Hematopoietic multipotent progenitor cell (in vitro differentiated cells): Measurements from ENCODE around the gene ZNF592. TPM values are rescaled to one million over a fixed set of nuclear protein-coding genes. Genes with fewer than 3 reads are reported as not detected.
"Not testable (repeated sequence)": the region's sequence is repeated elsewhere in the genome, so short reads cannot be mapped to it uniquely, and the experiment has no call there.

Experiments used
- DNase-seq, 3 donors: peaks; one replicate each; pipeline ENCODE4 v3.0.0-alpha.2; 2011 to 2015; ENCODE audit warnings: low read depth in 2 of 3, low spot score in 2 of 3
- total RNA-seq: library from RNA; depleted of rRNA; stranded (reverse); fragments of >200 nt; gene quantifications from one replicate; pipeline ENCODE4 v1.2.3, GENCODE V29; 2012

The ZNF592 gene
- total RNA-seq, 1 donor = 18.0 TPM

DNA sequence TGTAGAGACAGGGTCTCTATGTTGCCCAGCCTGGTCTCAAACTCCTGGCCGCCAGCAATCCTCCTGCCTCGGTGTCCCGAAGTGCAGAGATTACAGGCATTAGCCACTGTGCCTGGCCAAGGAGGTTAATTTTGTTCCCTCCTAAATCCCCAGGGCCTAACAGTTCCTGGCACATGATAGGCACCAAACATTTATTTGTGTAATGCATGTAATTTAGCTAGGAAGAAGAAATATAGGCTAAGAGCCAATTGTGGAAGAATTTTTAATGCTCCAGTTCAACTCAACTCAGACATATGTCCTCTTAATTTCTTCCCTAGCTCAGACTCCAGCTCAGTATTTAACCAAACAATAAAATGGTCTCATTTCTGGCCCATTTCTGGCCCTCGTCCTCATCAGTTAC lies 7.7 kb upstream of the ZNF592 start:
- DNase-seq = no peak

DNA sequence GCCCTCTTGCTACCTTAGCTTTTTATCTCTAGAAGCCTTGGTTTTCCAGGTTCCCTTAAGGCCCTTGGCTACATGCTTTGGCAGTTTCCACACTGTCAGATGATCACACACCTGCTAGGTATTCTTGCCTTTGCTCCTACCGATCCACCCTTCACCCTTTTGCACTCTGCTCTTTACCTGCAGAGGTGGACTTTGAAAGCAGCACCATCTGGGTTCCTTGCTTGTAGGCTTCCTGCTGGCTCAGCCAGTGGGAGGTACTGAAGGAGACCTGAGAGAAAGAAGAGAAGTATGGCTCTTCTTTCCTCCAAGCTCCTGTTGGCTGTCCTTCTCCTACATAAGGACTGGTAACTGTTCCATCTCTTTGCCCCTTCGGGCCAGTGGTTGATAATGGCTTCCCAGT lies 7.3 kb upstream of the ZNF592 start:
- no peak for DNase-seq

DNA sequence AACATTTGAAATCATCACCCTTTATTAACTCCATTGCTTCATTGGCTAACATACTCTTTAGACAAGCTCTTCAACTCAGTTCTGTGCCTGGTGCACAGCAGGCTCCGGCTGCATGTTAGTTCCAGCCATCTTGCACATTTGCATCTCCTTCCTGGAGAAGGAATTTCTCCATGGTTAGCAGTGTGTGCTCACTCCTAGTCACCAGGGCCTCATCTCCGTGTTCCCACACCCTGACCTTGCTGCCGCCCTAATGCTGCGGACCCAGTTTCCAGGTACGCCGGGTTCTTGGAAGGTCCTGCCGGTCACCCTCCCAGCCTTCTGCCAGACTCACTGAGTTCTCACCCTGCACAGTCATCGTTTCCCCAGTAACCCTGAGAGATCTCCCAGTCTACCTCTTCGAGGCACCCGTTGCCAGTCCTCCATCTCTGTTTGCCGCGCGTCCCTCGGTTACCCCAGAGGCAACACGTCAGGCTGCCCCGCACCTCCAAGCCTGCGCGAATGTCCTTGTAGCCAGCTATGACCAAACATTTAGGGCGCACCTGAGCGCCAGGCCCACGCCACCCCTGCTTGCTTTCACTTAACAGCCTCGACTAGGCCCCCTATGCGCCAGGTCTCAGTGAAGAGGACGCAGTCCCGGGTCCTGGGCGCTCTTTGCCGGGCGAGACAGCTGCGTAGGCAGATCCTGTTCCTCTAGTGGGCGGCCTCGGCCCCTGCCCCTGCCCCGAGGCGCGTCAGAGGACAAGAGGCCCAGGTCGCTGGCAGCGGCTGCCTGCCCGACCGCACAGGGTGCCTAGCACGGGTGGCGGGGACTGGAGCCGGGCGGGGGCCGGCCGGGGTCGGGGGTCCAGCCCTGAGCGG lies 747 bp upstream of the ZNF592 start:
- DNase-seq = peak; percentile 70 to 87 (median 82)

GRCh38 chr15:84749111-84749991 lies 959 bp downstream of the ZNF592 start:
- DNase-seq = peak in 2 of 3 donors; percentile 35 to 65

GRCh38 chr15:84750583-84751092 lies 2.2 kb downstream of the ZNF592 start:
- peak in 2 of 3 donors; percentile 33 to 36 for DNase-seq

GRCh38 chr15:84751721-84752120 lies 3.3 kb downstream of the ZNF592 start:
- not testable (repeated sequence) for DNase-seq

GRCh38 chr15:84752195-84752594 lies 3.8 kb downstream of the ZNF592 start:
- DNase-seq = no peak

DNA sequence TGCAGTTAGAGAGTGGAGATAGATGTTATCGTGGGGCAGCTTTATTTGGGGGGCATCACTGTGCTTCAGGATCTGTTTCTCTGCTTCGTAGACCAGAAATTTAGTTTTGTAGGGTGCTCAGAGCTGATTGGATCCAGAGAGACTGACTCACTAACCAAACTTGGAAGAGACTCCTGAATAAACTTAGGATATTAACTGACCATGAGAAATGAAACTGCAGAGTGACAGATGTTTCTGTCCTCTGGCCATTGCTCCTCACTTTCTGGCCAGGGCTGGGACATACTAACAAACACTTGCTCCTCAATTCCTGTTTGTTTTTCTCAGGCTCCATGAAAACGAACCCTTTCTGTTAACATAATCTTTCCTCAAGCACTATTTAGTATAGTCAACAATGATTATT lies 4.3 kb downstream of the ZNF592 start:
- DNase-seq = no peak

DNA sequence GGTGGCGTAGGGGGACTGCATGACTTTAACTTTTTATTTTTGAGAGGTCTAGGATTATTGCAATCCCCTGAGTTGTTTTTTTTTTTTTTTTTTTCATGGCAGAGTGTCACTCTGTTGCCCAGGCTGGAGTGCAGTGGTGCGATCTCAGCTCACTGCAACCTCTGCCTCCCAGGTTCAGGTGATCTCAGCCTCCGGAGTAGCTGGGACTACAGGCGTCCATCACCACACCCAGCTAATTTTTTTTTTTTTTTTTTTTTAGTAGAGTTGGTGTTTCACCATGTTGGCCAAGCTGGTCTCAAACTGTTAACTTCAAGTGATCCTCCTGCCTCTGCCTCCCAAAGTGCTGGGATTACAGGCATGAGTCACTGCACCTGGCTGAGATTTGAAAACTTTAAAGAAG lies 6.5 kb downstream of the ZNF592 start:
- not testable (repeated sequence) for DNase-seq

GRCh38 chr15:84755736-84756527 lies 7.5 kb downstream of the ZNF592 start:
- DNase-seq = no peak

DNA sequence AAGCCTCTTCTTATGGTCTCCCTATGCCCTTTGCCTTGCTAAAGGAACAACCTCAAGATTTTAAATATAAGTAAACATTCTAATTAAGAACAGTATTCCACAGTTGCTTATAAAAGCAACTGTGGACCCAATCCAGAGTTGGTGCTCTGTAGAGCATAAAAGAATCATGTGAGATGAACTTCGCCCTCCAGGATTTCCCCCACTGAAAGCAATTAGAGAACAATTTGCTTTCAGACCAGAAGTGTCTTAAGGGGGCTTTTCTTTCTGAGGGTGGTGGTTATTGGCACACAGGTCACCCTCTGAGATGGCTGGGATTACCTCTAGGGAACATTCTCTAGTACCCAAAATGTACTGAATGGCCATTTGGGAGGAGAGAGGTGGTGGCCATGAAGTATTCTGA lies 10.6 kb downstream of the ZNF592 start:
- no peak for DNase-seq

DNA sequence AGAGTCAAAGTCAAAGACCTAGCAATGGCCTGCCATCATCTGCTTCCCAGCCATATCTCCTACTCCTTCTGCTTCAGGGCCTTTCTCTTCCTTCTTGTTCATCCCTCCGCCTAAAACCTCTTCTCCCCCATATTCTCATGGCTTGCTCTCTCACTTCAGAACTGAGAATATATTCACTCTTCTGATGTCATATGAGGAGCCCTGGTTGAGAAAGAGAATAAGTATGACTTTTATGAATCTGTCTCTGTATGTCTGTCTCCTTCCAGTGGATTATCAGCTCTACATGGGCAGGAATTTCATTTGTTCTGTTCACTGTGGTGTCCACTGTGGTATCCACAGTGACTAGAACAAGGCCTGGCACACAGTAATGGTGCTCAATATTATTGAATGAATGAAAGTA lies 11.8 kb downstream of the ZNF592 start:
- DNase-seq = no peak

DNA sequence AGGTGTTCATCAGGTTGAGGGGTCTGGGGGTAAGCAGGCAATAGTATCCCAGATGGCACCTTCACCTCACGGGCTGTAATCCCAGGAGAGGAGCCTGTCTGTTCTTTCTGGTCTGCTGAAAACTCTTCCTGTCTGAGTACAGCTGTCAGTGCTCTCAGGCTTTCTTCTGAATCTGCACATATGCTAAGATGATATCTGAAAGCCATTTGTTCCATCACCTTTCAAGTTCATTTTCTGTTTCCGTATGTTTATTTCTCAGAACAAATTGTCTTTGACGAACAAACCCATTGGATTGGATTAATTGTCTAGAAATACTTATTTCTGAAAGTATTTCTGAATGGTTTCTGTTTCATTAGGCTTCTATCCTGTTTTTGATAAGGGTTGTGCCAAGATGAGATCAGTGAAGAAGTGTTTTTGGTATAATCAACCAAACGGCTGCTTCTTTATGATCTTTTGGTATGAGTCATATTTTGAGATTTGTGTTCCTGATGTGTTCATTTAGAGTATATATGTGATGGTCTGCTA lies 13.3 kb downstream of the ZNF592 start:
- no peak for DNase-seq

GRCh38 chr15:84762840-84763572 lies 14.6 kb downstream of the ZNF592 start:
- no peak for DNase-seq

- DNase-seq = no peak
Observed at GRCh38 chr15:84764585-84764984, 16.2 kb downstream of the ZNF592 start.

- no peak for DNase-seq
Observed at GRCh38 chr15:84764989-84765388, 16.6 kb downstream of the ZNF592 start.

DNA sequence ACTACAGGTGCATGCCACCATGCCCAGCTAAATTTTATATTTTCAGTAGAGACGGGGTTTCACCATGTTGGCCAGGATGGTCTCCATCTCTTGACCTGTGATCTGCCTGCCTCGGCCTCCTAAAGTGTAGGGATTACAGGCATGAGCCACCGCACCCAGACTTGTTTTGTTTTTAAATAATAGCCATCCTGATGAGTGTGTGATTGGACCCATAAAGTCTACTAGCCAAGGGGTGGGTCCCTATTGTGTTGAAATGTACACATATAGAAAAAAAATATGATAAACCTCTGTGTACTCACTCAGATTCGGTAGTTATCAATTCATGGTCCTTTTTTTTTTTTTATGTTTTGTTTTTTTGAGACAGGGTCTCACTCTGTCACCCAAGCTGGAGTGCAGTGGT lies 17.3 kb downstream of the ZNF592 start:
- no peak for DNase-seq

- DNase-seq = no peak
Observed at GRCh38 chr15:84766461-84767035, 18.2 kb downstream of the ZNF592 start.

DNA sequence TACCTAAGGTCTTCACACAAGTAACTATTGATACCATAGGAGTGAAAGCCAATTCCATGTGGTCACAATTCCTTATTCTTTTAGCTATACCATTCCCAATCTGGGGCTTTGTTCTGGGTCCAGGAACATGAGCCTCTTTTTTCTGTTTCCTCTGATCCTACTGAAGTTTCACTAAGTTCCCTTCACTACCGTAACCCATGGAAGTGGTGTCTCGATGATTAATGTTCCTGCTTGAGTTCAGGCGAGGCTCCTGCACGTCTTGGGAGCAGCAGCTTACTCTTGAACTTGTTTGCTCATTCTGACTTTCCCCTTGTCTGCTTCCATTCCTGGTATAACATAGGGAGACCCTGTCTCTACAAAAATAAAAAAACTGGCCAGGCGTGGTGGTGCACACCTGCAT lies 23.6 kb downstream of the ZNF592 start:
- DNase-seq = peak in 1 of 3 donors; percentile 18
